B cell (primary cell): Measurements from ENCODE around the gene AFTPH. TPM values are rescaled to one million over a fixed set of nuclear protein-coding genes. Genes with fewer than 3 reads are reported as not detected.

ENCODE experiments used
- ATAC-seq: fragments of 200-7000 bp; cut with Tn5 transposase; one replicate; pipeline ENCODE4 v1.10.0; 2021; ENCODE audit warnings: low read depth, mild to moderate bottlenecking, moderate number of reproducible peaks, moderate library complexity
- CTCF ChIA-PET: fragments of 350-600 bp; sonication (Branson Sonifier 250); formaldehyde crosslinking; loops from one replicate; lab custom pipeline; 2021; ENCODE audit warnings: antibody characterized with exemption, inconsistent platforms; lab: Charles Lee
- POLR2A ChIA-PET: fragments of 350-600 bp; sonication (Branson Sonifier 250); formaldehyde crosslinking; loops from one replicate; lab custom pipeline; 2021; ENCODE audit warnings: antibody characterized with exemption; lab: Charles Lee
- DNase-seq: peaks from one replicate; pipeline ENCODE4 v3.0.0; 2013
- H2AFZ ChIP-seq: 2 replicates; pipeline ENCODE4 v1.6.1; 2012; ENCODE audit warnings: mild to moderate bottlenecking, low read depth, low read length; ENCODE audit not compliant: insufficient read depth, poor library complexity, severe bottlenecking
- H3K27ac ChIP-seq, 2 donors: 1 replicate in 1 of 2; 2 replicates in 1 of 2; pipeline ENCODE4 v1.5.1; 2012 to 2013; ENCODE audit warnings: low read length in 2 of 2, mild to moderate bottlenecking in 2 of 2, moderate library complexity in 1 of 2
- H3K27me3 ChIP-seq, 4 experiments: fragments of 200-600 bp in 1 of 4; sonication (generic) in 1 of 4; replicated peaks in 1 of 4; 1 replicate in 2 of 4; 2 replicates in 2 of 4; pipeline versions ENCODE4 v1.6.1 to v1.7.0; 2013 to 2016; ENCODE audit warnings: low read length in 3 of 4, mild to moderate bottlenecking in 2 of 4, mixed read lengths in 1 of 4, moderate library complexity in 1 of 4; ENCODE audit not compliant: insufficient read depth in 4 of 4, control insufficient read depth in 3 of 4; ENCODE audit errors: control extremely low read depth in 1 of 4
- H3K36me3 ChIP-seq, 2 experiments: replicated peaks in 1 of 2; 1 replicate in 1 of 2; 2 replicates in 1 of 2; pipeline versions ENCODE4 v1.6.1 to v1.7.1; 2013; ENCODE audit warnings: low read length in 1 of 2; ENCODE audit not compliant: insufficient read depth in 2 of 2, control insufficient read depth in 1 of 2; ENCODE audit errors: control extremely low read depth in 1 of 2, extremely low read depth in 1 of 2
- H3K4me1 ChIP-seq, 2 donors: fragments of 200-600 bp in 1 of 2; sonication (generic) in 1 of 2; 1 replicate in 1 of 2; 2 replicates in 1 of 2; pipeline versions ENCODE4 v1.5.1 to v1.6.1; 2013 to 2017; ENCODE audit warnings: low read length in 2 of 2; ENCODE audit not compliant: control insufficient read depth in 2 of 2, insufficient read depth in 2 of 2
- H3K4me2 ChIP-seq: replicated peaks from 2 replicates; pipeline ENCODE3; 2012; ENCODE audit warnings: mild to moderate bottlenecking, low read depth, low read length; ENCODE audit not compliant: poor library complexity, severe bottlenecking
- H3K4me3 ChIP-seq, 5 experiments: fragments of 200-600 bp in 1 of 5; sonication (generic) in 1 of 5; 1 replicate in 3 of 5; 2 replicates in 2 of 5; pipeline versions ENCODE4 v1.5.1 to v1.7.0; 2011 to 2016; ENCODE audit warnings: low read length in 4 of 5, mild to moderate bottlenecking in 4 of 5, low read depth in 2 of 5, control low read depth in 1 of 5, moderate library complexity in 1 of 5; ENCODE audit not compliant: insufficient read depth in 1 of 5; ENCODE audit errors: control extremely low read depth in 1 of 5, extremely low read depth in 1 of 5
- H3K79me2 ChIP-seq: fragments of 200-600 bp; sonication (generic); one replicate; pipeline ENCODE4 v1.6.0; 2016; ENCODE audit warnings: low read length; ENCODE audit not compliant: control insufficient read depth, insufficient read depth
- H3K9ac ChIP-seq: fragments of 200-600 bp; sonication (generic); 2 replicates; pipeline ENCODE4 v1.6.1; 2017; ENCODE audit warnings: mild to moderate bottlenecking, low read length, moderate library complexity
- H3K9me3 ChIP-seq, 3 donors: one replicate each; pipeline versions ENCODE4 v1.6.1 to v1.7.1; 2013; ENCODE audit warnings: low read length in 2 of 3; ENCODE audit not compliant: control insufficient read depth in 2 of 3, insufficient read depth in 1 of 3; ENCODE audit errors: control extremely low read depth in 1 of 3
- H4K20me1 ChIP-seq: 2 replicates; pipeline ENCODE4 v1.6.0; 2012; ENCODE audit warnings: mild to moderate bottlenecking, low read length; ENCODE audit not compliant: insufficient read depth, control insufficient read depth, poor library complexity, severe bottlenecking
- H3K27ac Mint-ChIP-seq: one replicate; pipeline ENCODE4 v1.8.0; 2021; ENCODE audit warnings: mixed read lengths
- H3K27me3 Mint-ChIP-seq: one replicate; pipeline ENCODE4 v1.8.0; 2021; ENCODE audit warnings: mixed read lengths
- H3K4me1 Mint-ChIP-seq: one replicate; pipeline ENCODE4 v1.8.0; 2021; ENCODE audit warnings: mixed read lengths
- H3K4me3 Mint-ChIP-seq: one replicate; pipeline ENCODE4 v1.8.0; 2021; ENCODE audit warnings: mixed read lengths
- H3K9me3 Mint-ChIP-seq: one replicate; pipeline ENCODE4 v1.8.0; 2022; ENCODE audit warnings: mixed read lengths; ENCODE audit not compliant: insufficient read depth
- EZH2 ChIP-seq: IDR thresholded peaks from 2 replicates; pipeline ENCODE4 v1.6.1; 2012; ENCODE audit warnings: borderline replicate concordance, low read depth, mild to moderate bottlenecking, moderate library complexity, low read length; ENCODE audit not compliant: insufficient read depth, poor library complexity, severe bottlenecking
- WGBS: methylation state at CpG from one replicate; pipeline ENCODE4 v1.1.5; 2013; ENCODE audit warnings: missing lambda C conversion rate; ENCODE audit not compliant: insufficient coverage; 5-methylcytosine and 5-hydroxymethylcytosine counted together
- intact Hi-C: fragments of 100-400 bp; cut with micrococcal nuclease; formaldehyde crosslinking; loops from one replicate; pipeline ENCODE4 v1.10.0; 2022
- polyA plus RNA-seq: library from polyadenylated mRNA; depleted of rRNA; stranded (reverse); fragments of >200 nt; gene quantifications from 2 replicates; pipeline ENCODE4 v1.2.3, GENCODE V29; 2012
- total RNA-seq, 2 donors: library from RNA; stranded (reverse); fragments of 120-200 nt in 1 of 2; gene quantifications; 1 replicate in 1 of 2; 2 replicates in 1 of 2; pipeline versions ENCODE4 v1.2.3 to v1.2.4, GENCODE V29; 2013 to 2022
- TF ChIP-seq, protein P1 (sequence below): fragments of 200-600 bp; IDR thresholded peaks from one replicate; pipeline ENCODE4 v1.8.0; 2022; ENCODE audit warnings: antibody characterized with exemption, mild to moderate bottlenecking

Gene AFTPH
- total and polyA plus RNA-seq, 2 donors (not counting 1 experiment from before 2014, with no cell fraction given), result 45.4 to 94.1 TPM

GRCh38 chr2:64500549-64500948 is 23.6 kb upstream of the AFTPH start:
- intact Hi-C loops, result no loop called here
- no peak for DNase-seq
- CTCF ChIA-PET, result no interaction called here

DNA sequence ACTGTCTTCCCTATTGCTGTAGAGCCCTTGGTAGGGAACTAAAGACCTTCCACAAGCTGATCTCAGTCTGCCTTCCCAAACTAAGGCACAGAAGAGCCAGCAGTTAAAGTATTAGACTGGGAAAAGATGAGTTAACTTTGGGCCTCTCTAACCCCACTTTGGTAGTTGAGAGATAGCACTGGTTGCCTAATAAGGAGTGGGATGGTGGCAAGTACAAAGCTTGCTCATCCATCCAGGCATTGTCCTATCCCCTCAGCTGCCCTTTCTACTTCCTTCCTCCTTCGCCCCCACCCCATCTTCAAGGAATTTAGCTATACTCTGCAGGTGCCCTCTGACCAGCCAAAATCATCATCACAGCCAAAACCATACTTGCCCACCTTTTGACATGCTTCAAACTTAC is 22.2 kb upstream of the AFTPH start:
- intact Hi-C loops, result no loop called here
- Histone ChIP-seq H3K79me2 (no peaks in the 10 kb centered on the region), H3K4me1 (no peaks in the 10 kb centered on the region), H3K27ac (no peak overlapping the region), H4K20me1 (no peaks in the 10 kb centered on the region), H3K36me3 (no peaks in the 10 kb centered on the region), H3K9me3 (peaks cover 0 to 8% (median 0%) of the 10 kb centered on the region in 3 donors), H3K4me2 (no peak overlapping the region), H2AFZ (no peak overlapping the region), H3K27me3 (peaks cover 0 to 7% (median 0%) of the 10 kb centered on the region in 4 experiments), H3K4me3 (no peak overlapping the region), H3K9ac (no peak overlapping the region)
- ATAC-seq, result no peak
- peaks cover 33% of the 10 kb centered on the region for H3K27me3 Mint-ChIP-seq
- POLR2A ChIA-PET, result no interaction called here
- TF ChIP-seq, protein P1, sequence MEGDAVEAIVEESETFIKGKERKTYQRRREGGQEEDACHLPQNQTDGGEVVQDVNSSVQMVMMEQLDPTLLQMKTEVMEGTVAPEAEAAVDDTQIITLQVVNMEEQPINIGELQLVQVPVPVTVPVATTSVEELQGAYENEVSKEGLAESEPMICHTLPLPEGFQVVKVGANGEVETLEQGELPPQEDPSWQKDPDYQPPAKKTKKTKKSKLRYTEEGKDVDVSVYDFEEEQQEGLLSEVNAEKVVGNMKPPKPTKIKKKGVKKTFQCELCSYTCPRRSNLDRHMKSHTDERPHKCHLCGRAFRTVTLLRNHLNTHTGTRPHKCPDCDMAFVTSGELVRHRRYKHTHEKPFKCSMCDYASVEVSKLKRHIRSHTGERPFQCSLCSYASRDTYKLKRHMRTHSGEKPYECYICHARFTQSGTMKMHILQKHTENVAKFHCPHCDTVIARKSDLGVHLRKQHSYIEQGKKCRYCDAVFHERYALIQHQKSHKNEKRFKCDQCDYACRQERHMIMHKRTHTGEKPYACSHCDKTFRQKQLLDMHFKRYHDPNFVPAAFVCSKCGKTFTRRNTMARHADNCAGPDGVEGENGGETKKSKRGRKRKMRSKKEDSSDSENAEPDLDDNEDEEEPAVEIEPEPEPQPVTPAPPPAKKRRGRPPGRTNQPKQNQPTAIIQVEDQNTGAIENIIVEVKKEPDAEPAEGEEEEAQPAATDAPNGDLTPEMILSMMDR, result no peak
- no peak for TF ChIP-seq EZH2
- no peak for DNase-seq
- no peaks in the 10 kb centered on the region for H3K4me1 Mint-ChIP-seq
- WGBS, result 72% methylated on average over 1 of the region's 1 CpG
- H3K27ac Mint-ChIP-seq, result no peak overlapping the region
- no peak overlapping the region for H3K4me3 Mint-ChIP-seq
- CTCF ChIA-PET, result interaction anchor here (0.6 to 2.3 kb wide), 4 partner anchors 14 to 418 kb away, joined by 3 to 8 read pairs (median 4); partner anchors contain the start of gene AFTPH
- H3K9me3 Mint-ChIP-seq, result no peaks in the 10 kb centered on the region

More at GRCh38 chr2:64500549-64500948, 23.6 kb upstream of the AFTPH start:
- Histone ChIP-seq H4K20me1 (no peaks in the 10 kb centered on the region), H3K27ac (no peak overlapping the region), H3K36me3 (no peaks in the 10 kb centered on the region), H3K27me3 (peaks cover 0 to 7% (median 0%) of the 10 kb centered on the region in 4 experiments), H3K9ac (no peak overlapping the region), H3K9me3 (peaks cover 0 to 8% (median 0%) of the 10 kb centered on the region in 3 donors), H3K4me2 (no peak overlapping the region), H3K4me3 (no peak overlapping the region), H3K4me1 (no peaks in the 10 kb centered on the region), H2AFZ (no peak overlapping the region), H3K79me2 (no peaks in the 10 kb centered on the region)
- no peaks in the 10 kb centered on the region for H3K4me1 Mint-ChIP-seq
- 94% methylated on average over 5 of the region's 5 CpGs for WGBS
- ATAC-seq, result no peak
- no peak overlapping the region for H3K27ac Mint-ChIP-seq
- no peak for TF ChIP-seq EZH2
- TF ChIP-seq, protein P1, result no peak
- H3K27me3 Mint-ChIP-seq, result peaks cover 42% of the 10 kb centered on the region
- H3K9me3 Mint-ChIP-seq, result no peaks in the 10 kb centered on the region
- POLR2A ChIA-PET, result no interaction called here
- no peak overlapping the region for H3K4me3 Mint-ChIP-seq
